Caki2 (cell line): ENCODE data around the gene STK17A. TPM values are rescaled to one million over a fixed set of nuclear protein-coding genes. Genes with fewer than 3 reads are reported as not detected.
"Not testable (repeated sequence)": the region's sequence is repeated elsewhere in the genome, so short reads cannot be mapped to it uniquely, and the experiment has no call there.

Experiments used
- DNase-seq: peaks from one replicate; pipeline ENCODE4 v3.0.0-alpha.2; 2015; ENCODE audit warnings: low read depth
- in situ Hi-C: cut with HindIII; loops from 2 replicates; pipeline ENCODE4 v1.10.0; 2016; ENCODE audit warnings: low sequenced_read_pairs, low pct_unique_long_range_greater_than_20kb, mixed read lengths
- total RNA-seq: library from RNA; depleted of rRNA; stranded (reverse); fragments of >200 nt; shearing (Covaris generic); gene quantifications from 2 replicates; pipeline ENCODE4 v1.2.3, GENCODE V29; 2014; ENCODE audit warnings: low replicate concordance; rRNA removed

The STK17A gene
- total RNA-seq, 1 experiment from 2014 or later = 54.6 TPM

DNA sequence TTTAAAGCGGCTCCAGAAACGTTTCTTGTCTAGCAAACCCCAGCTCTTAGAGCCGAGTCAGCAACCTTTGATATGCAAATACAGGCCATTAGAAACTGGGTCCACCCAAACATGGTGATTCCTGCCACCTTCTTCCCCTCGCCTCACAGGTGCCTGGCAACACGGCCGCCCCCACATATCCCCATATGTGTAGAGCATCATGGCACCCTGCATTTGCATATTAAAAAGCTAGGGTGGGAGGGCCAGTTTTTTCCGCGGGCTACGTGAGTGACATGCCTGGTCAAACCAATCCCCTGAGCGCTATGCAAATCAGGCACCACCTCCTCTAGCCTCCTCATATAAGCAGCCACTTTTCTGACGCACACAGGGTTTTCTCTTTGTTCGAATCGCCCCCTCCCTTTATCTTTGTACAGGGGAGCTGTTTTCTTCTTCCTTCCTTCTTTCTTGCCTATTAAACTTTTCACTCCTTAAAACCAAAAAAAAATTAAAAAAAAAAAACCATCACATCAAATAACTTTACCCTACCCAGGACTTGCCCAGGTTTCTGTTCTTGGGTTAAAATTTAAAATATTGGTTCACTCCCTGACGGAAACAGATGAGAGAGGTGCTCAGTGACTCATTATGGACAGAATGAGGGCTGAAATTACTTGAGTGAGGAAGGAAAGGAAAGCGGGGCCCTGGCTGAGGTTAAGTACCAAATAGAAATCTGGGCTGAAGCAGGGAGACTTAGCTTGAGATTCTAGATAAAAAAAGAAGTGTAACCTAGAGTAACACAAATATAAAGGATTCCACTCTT, 86.6 kb downstream of the STK17A start:
- in situ Hi-C loops = no loop called here
- DNase-seq = peak; percentile 81

DNA sequence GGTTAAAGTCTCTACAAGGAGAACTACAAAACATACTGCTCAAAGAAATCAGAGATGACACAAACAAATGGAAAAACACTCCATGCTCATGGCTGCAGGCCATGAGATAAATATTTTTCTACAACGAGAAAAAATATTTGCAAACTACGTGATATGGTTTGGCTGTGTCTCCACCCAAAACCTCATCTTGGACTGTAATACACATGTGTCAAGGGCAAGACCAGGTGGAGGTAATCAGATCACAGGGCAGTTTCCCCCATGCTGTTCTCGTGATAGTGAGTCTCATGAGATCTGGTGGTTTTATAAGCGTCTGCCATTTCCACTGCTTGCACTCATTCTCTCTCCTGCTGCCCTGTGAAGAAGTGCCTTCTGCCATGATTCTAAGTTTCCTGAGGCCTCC, 88.6 kb downstream of the STK17A start:
- no peak for DNase-seq
- in situ Hi-C loops = no loop called here

DNA sequence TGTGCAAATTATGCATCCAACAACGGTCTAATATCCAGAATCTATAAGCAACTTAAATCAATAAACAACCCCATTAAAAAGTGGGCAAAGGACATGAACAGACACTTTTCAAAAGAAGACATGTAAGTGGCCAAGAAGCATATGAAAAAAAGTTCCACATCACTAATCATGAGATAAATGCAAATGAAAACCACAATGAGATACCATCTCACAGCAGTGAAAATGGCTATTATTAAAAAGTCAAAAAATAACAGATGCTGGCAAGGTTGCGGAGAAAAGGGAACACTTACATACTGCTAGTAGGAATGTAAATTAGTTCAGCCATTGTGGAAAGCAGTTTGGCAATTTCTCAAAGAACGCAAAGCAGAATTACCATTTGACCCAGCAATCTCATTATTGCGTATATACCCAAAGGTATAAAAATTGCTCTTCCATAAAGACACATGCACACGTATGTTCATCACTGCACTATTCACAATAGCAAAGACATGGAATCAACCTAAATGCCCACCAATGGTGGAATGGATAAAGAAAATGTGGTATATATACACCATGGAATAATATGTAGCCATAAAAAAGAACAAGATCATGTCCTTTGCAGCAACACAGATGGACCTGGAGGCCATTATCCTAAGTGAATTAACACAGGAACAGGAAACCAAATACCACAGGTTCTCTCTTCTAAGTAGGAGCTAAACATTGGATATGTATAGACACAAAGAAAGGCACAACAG, 90.5 kb downstream of the STK17A start:
- in situ Hi-C loops = not testable (repeated sequence)
- DNase-seq = peak; percentile 90

DNA sequence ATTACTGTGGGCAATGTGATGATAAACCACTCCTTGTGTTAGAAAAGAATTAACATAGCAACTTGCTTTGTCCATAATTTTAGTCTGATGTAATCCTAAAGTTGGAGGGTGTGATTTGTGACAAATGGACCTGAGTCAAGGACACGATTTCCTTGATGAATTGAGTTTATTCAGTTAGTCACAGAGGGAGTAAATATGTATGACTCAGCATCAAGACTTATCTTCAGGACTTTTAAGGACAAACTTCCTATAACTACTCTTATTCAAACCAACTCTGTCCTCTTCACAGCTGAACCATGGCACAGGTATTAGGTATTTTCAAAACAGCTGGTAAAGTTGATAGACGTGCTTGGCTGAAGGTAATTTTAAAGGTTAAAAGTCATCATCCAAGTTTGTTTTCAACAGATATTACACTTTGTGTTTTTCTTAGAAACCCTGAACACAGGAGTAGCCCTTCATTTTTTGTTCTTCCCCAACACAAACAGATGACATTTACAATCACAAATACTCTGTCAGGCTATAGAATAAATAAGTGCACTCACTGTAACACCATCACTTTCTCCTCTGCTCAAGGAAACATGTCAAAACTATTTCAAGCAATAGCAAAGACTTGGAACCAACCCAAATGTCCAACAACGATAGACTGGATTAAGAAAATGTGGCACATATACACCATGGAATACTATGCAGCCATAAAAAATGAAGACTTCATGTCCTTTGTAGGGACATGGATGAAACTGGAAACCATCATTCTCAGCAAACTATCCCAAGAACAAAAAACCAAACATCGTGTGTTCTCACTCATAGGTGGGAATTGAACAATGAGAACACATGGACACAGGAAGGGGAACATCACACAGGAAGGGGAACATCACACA, 91.9 kb downstream of the STK17A start:
- peak; percentile 90 for DNase-seq
- in situ Hi-C loops = no loop called here

Other genes with a start within 250 kb of the STK17A start
- 104 and 128 TPM in 2 replicates for gene COA1, start 146.4 kb downstream of the STK17A start, total RNA-seq
- gene BLVRA, start 175.6 kb downstream of the STK17A start, total RNA-seq = 98.2 and 131 TPM in 2 replicates